IMR-90 (cell line): ENCODE measurements around the gene RANBP3.

Experiments
- BHLHE40 ChIP-seq: fragments of 150-350 bp; IDR thresholded peaks from 2 replicates; pipeline ENCODE4 v1.6.1; 2016; ENCODE audit warnings: mild to moderate bottlenecking, low read depth, low read length
- CEBPB ChIP-seq: IDR thresholded peaks from 2 replicates; pipeline ENCODE4 v1.6.1; 2012; ENCODE audit warnings: low read depth, low read length, improper control_type of control experiment
- FOS ChIP-seq: fragments of 150-350 bp; IDR thresholded peaks from 2 replicates; pipeline ENCODE4 v1.6.1; 2016; ENCODE audit warnings: low read depth, low read length
- MAFK ChIP-seq: IDR thresholded peaks from 2 replicates; pipeline ENCODE4 v1.6.1; 2012; ENCODE audit warnings: low read depth, low read length, improper control_type of control experiment
- POLR2A ChIP-seq: IDR thresholded peaks from 2 replicates; pipeline ENCODE4 v1.6.1; 2012; ENCODE audit warnings: mild to moderate bottlenecking, low read depth, low read length
- TF ChIP-seq, protein P1 (sequence below): conservative IDR thresholded peaks from 2 replicates; pipeline ENCODE4 v1.5.1; 2012; ENCODE audit warnings: mild to moderate bottlenecking, low read depth, low read length, improper control_type of control experiment

DNA sequence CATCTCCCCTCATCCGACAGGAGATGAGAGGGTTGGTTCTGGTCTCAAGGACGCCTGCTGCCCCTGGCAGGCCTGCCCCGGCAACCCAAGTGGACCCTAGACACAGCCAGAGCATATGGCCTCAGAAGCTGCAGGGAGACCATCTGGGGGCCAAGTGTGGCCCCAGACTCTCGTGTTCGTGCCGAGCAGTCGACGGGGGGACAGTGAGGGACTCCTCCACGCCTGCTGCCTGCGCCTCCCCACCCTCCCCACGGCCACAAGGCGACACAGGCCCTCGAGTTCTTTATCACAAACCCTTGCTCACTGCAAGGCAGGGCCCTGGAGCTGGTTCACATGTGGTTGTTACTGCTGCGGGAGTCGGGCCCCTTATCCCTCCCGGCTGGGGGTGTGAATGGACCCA is 54.6 kb downstream of the RANBP3 start:
- TF ChIP-seq POLR2A (no peak), FOS (no peak), CEBPB (no peak), BHLHE40 (no peak), MAFK (no peak)
- TF ChIP-seq, protein P1, sequence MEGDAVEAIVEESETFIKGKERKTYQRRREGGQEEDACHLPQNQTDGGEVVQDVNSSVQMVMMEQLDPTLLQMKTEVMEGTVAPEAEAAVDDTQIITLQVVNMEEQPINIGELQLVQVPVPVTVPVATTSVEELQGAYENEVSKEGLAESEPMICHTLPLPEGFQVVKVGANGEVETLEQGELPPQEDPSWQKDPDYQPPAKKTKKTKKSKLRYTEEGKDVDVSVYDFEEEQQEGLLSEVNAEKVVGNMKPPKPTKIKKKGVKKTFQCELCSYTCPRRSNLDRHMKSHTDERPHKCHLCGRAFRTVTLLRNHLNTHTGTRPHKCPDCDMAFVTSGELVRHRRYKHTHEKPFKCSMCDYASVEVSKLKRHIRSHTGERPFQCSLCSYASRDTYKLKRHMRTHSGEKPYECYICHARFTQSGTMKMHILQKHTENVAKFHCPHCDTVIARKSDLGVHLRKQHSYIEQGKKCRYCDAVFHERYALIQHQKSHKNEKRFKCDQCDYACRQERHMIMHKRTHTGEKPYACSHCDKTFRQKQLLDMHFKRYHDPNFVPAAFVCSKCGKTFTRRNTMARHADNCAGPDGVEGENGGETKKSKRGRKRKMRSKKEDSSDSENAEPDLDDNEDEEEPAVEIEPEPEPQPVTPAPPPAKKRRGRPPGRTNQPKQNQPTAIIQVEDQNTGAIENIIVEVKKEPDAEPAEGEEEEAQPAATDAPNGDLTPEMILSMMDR: no peak
